Neural cell (in vitro differentiated cells): ENCODE results near the gene RRH. TPM values are rescaled to one million over a fixed set of nuclear protein-coding genes. Genes with fewer than 3 reads are reported as not detected.

Source experiments
- H2AFZ ChIP-seq: fragments of 200-600, 300-800 bp; sonication (generic), shearing (Covaris generic); 2 replicates; pipeline ENCODE4 v1.6.0; 2014; ENCODE audit warnings: low read depth, mild to moderate bottlenecking, antibody characterized with exemption, low read length, moderate library complexity
- H3F3A ChIP-seq: fragments of 200-600 bp; shearing (Covaris generic); 2 replicates; pipeline ENCODE4 v1.6.1; 2016; ENCODE audit warnings: mild to moderate bottlenecking, moderate library complexity, mixed read lengths, antibody characterized with exemption, low read length; ENCODE audit not compliant: insufficient read depth, poor library complexity, severe bottlenecking
- H3K27ac ChIP-seq: fragments of 200-600, 300-800 bp; sonication (generic), shearing (Covaris generic); 2 replicates; pipeline ENCODE4 v1.5.1; 2014; ENCODE audit warnings: mild to moderate bottlenecking, low read length, moderate library complexity
- H3K27me3 ChIP-seq: fragments of 300-800, 200-600 bp; sonication (generic), shearing (Covaris generic); 2 replicates; pipeline ENCODE4 v1.6.0; 2014; ENCODE audit warnings: mild to moderate bottlenecking, low read depth, low read length, moderate library complexity; ENCODE audit not compliant: insufficient read depth
- H3K36me3 ChIP-seq: fragments of 300-800, 200-600 bp; sonication (generic), shearing (Covaris generic); 2 replicates; pipeline ENCODE4 v1.5.1; 2014; ENCODE audit warnings: mild to moderate bottlenecking, antibody characterized with exemption, low read length, moderate library complexity; ENCODE audit not compliant: insufficient read depth
- H3K4me2 ChIP-seq: fragments of 300-800, 200-600 bp; sonication (generic), shearing (Covaris generic); 2 replicates; pipeline ENCODE4 v1.6.0; 2014; ENCODE audit warnings: mild to moderate bottlenecking, low read length
- H3K4me3 ChIP-seq: fragments of 300-800, 200-600 bp; sonication (generic), shearing (Covaris generic); 2 replicates; pipeline ENCODE4 v1.5.1; 2014; ENCODE audit warnings: mild to moderate bottlenecking, low read length, moderate library complexity
- H3K79me2 ChIP-seq: fragments of 200-600 bp; shearing (Covaris generic); replicated peaks from 2 replicates; pipeline ENCODE4 v1.6.0; 2014; ENCODE audit warnings: mild to moderate bottlenecking, low read length, moderate library complexity; ENCODE audit not compliant: insufficient read depth
- H3K9ac ChIP-seq: fragments of 300-800, 200-600 bp; sonication (generic), shearing (Covaris generic); 2 replicates; pipeline ENCODE4 v1.6.1; 2016; ENCODE audit warnings: mild to moderate bottlenecking, low read length, mixed read lengths
- H3K9me2 ChIP-seq: fragments of 200-600 bp; shearing (Covaris generic); 2 replicates; pipeline ENCODE4 v1.6.1; 2016; ENCODE audit warnings: mild to moderate bottlenecking, low read length, mixed read lengths; ENCODE audit not compliant: insufficient read depth
- H3K9me3 ChIP-seq: fragments of 200-600, 300-800 bp; sonication (generic), shearing (Covaris generic); 2 replicates; pipeline ENCODE4 v1.6.1; 2016; ENCODE audit warnings: mild to moderate bottlenecking, mixed run types, low read length, moderate library complexity, mixed read lengths
- H4K20me1 ChIP-seq: fragments of 200-600 bp; shearing (Covaris generic); 2 replicates; pipeline ENCODE4 v1.6.1; 2016; ENCODE audit warnings: mild to moderate bottlenecking, mixed run types; ENCODE audit not compliant: insufficient read depth
- CTCF ChIP-seq: fragments of 450-650 bp; IDR thresholded peaks from 2 replicates; pipeline ENCODE4 v1.5.1; 2014; ENCODE audit warnings: antibody characterized with exemption, mild to moderate bottlenecking, moderate library complexity; ENCODE audit not compliant: poor library complexity, severe bottlenecking
- EP300 ChIP-seq: fragments of 450-650 bp; conservative IDR thresholded peaks from 2 replicates; pipeline ENCODE4 v1.6.1; 2014; ENCODE audit warnings: antibody characterized with exemption, mild to moderate bottlenecking, moderate library complexity; ENCODE audit not compliant: poor library complexity, severe bottlenecking
- EZH2 ChIP-seq: fragments of 200-600, 300-800 bp; shearing (Covaris generic), sonication (generic); IDR thresholded peaks from 2 replicates; pipeline ENCODE4 v1.6.1; 2014; ENCODE audit warnings: antibody characterized with exemption, low read length, borderline replicate concordance, mild to moderate bottlenecking; ENCODE audit not compliant: insufficient read depth, poor library complexity, severe bottlenecking
- MXI1 ChIP-seq: fragments of 450-650 bp; conservative IDR thresholded peaks from 2 replicates; pipeline ENCODE4 v1.6.1; 2014; ENCODE audit warnings: antibody characterized with exemption, mild to moderate bottlenecking; ENCODE audit not compliant: poor library complexity, severe bottlenecking
- POLR2AphosphoS5 ChIP-seq: IDR thresholded peaks from 2 replicates; pipeline ENCODE4 v1.6.1; 2012
- RAD21 ChIP-seq: fragments of 450-650 bp; conservative IDR thresholded peaks from 2 replicates; pipeline ENCODE4 v1.6.1; 2014; ENCODE audit warnings: antibody characterized with exemption, mild to moderate bottlenecking, moderate library complexity
- REST ChIP-seq: IDR thresholded peaks from 2 replicates; pipeline ENCODE4 v1.6.1; 2012; ENCODE audit warnings: borderline replicate concordance
- SMC3 ChIP-seq: fragments of 450-650 bp; conservative IDR thresholded peaks from 2 replicates; pipeline ENCODE4 v1.6.1; 2014; ENCODE audit warnings: antibody characterized with exemption, mild to moderate bottlenecking, moderate library complexity; ENCODE audit not compliant: poor library complexity
- TAF1 ChIP-seq: IDR thresholded peaks from 2 replicates; pipeline ENCODE4 v1.6.1; 2012; ENCODE audit warnings: low read depth
- polyA plus RNA-seq: library from polyadenylated mRNA; depleted of rRNA; stranded (reverse); fragments of >200 nt; gene quantifications from 2 replicates; pipeline ENCODE4 v1.2.3, GENCODE V29; 2014

RRH gene
- polyA plus RNA-seq, 1 donor from 2014 or later, result 1.2 TPM

GRCh38 chr4:109861916-109862511, 34.2 kb downstream of the RRH start:
- H3K9me3 ChIP-seq, result no peaks in the 10 kb centered on the region
- H3K4me3 ChIP-seq, result no peak overlapping the region
- no peaks in the 10 kb centered on the region for H3K9me2 ChIP-seq
- H3F3A ChIP-seq, result no peaks in the 10 kb centered on the region
- H3K27ac ChIP-seq, result no peak overlapping the region
- H3K27me3 ChIP-seq, result no peaks in the 10 kb centered on the region
- no peak overlapping the region for H2AFZ ChIP-seq
- TF ChIP-seq EP300 (no peak), POLR2AphosphoS5 (no peak), SMC3 (no peak), TAF1 (no peak), CTCF (no peak), EZH2 (no peak), MXI1 (no peak), RAD21 (no peak), REST (no peak)
- H3K4me2 ChIP-seq, result no peak overlapping the region
- no peaks in the 10 kb centered on the region for H4K20me1 ChIP-seq
- H3K36me3 ChIP-seq, result no peaks in the 10 kb centered on the region
- no peaks in the 10 kb centered on the region for H3K79me2 ChIP-seq
- no peak overlapping the region for H3K9ac ChIP-seq

GRCh38 chr4:109864134-109864533, 36.4 kb downstream of the RRH start:
- no peaks in the 10 kb centered on the region for H3K36me3 ChIP-seq
- H3K9ac ChIP-seq, result no peak overlapping the region
- H3K9me3 ChIP-seq, result no peaks in the 10 kb centered on the region

GRCh38 chr4:109870061-109870460, 42.3 kb downstream of the RRH start:
- Histone ChIP-seq H3K79me2 (no peaks in the 10 kb centered on the region), H3F3A (no peaks in the 10 kb centered on the region), H3K4me2 (no peak overlapping the region), H4K20me1 (no peaks in the 10 kb centered on the region), H3K9me3 (no peaks in the 10 kb centered on the region), H3K27ac (no peak overlapping the region), H3K9me2 (no peaks in the 10 kb centered on the region), H3K4me3 (no peak overlapping the region), H2AFZ (no peak overlapping the region), H3K27me3 (no peaks in the 10 kb centered on the region), H3K9ac (no peak overlapping the region), H3K36me3 (no peaks in the 10 kb centered on the region)
- no peak for TF ChIP-seq SMC3
- TF ChIP-seq MXI1, result no peak
- no peak for TF ChIP-seq REST
- no peak for TF ChIP-seq TAF1
- no peak for TF ChIP-seq EP300
- TF ChIP-seq POLR2AphosphoS5, result no peak
- TF ChIP-seq RAD21, result no peak
- TF ChIP-seq CTCF, result no peak
- no peak for TF ChIP-seq EZH2

More at GRCh38 chr4:109864134-109864533, 36.4 kb downstream of the RRH start:
- H3K27ac ChIP-seq, result no peak overlapping the region
- H2AFZ ChIP-seq, result no peak overlapping the region
- no peaks in the 10 kb centered on the region for H3K9me2 ChIP-seq
- no peaks in the 10 kb centered on the region for H3K79me2 ChIP-seq
- no peaks in the 10 kb centered on the region for H3F3A ChIP-seq
- H4K20me1 ChIP-seq, result no peaks in the 10 kb centered on the region
- no peaks in the 10 kb centered on the region for H3K27me3 ChIP-seq
- no peak overlapping the region for H3K4me3 ChIP-seq
- no peak overlapping the region for H3K4me2 ChIP-seq
- TF ChIP-seq EP300 (no peak), POLR2AphosphoS5 (no peak)
